HL-60/S4 treated with phorbol 12-myristate 13-acetate at 8.2 ng/mL for 4 days and 3 days (cell line): ENCODE measurements around the gene C3orf20.

Source experiments
- in situ Hi-C: fragments of 300-500 bp; cut with MboI; formaldehyde crosslinking; loops from 2 replicates; pipeline ENCODE4 v1.15.0; 2022; ENCODE audit warnings: low sequenced_read_pairs

Gene C3orf20

DNA sequence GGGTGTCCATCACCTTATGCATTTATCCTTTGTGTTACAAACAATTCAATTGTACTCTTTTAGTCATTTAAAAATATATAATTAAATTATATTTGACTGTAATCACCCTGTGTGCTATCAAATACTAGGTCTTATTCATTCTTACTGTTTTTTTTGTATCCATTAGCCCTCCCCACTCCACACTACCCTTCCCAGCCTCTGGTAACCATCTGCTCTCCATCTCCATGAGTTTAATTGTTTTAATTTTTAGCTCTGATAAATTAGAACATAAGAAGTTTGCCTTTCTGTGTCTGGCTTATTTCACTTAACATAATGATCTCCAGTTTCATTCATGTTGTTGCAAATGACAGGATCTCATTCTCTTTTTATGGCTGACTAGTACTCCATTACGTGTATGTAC, 16.8 kb downstream of the C3orf20 start:
- in situ Hi-C loops = loop anchor here (25.0 kb wide), 1 partner anchor 221 kb away; no protein-coding TSS in a partner anchor

DNA sequence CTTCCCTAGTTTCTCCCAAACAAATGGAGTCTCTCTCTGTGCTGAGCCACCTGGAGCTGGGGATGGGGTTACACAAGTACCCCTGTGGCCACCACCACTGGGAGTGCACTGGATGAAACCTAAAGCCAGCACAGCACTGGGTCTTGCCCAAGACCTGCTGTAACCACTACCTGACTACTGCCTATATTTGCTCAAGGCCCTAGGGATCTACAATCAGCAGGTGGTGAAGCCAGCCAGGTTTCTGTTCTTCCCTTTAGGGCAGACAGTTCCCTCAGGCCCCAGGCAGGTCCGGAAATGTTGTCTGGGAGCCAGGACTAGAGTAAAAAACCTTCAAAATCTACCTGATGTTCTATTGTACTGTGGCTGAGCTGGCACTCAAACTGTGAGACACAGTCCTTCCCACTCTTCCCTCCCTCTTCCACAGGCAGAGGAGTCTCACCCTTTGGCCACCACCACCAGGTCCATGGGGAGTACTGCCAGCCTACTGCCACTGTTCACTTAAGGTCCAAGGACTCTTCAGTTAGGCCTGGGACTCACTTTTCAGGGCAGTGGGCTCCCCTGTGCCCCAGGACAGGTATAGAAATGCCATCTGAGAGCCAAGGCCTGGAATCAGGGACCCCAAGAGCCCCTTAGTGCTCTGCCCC, 23.8 kb downstream of the C3orf20 start:
- in situ Hi-C loops = loop anchor here (25.0 kb wide), 1 partner anchor 214 kb away; no protein-coding TSS in a partner anchor

GRCh38 chr3:14699643-14700042, 24.7 kb downstream of the C3orf20 start:
- in situ Hi-C loops = loop anchor here (25.0 kb wide), 1 partner anchor 213 kb away; no protein-coding TSS in a partner anchor

- in situ Hi-C loops = no loop called here
Measured at GRCh38 chr3:14700891-14701290, 25.9 kb downstream of the C3orf20 start.

DNA sequence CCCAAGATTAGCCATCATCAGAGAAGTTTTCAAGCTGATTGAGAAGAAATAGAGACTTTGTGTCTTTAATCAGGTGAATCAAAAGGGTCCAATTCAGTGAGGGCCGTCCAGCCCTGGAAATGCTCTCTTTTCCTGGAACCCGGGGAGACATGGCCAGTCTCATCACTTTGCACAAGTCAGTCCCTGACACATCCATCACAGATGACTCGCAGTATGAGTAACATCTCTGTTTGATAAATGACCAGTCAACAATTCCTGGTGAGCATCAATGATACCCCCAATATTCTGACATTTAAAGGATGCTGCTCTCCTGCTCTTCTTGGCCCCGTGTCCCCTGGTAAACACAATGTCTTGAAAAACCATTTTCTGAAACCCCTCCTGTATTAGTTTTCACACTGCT, 26.7 kb downstream of the C3orf20 start:
- in situ Hi-C loops = no loop called here

- in situ Hi-C loops = no loop called here
Measured at GRCh38 chr3:14703128-14703750, 28.3 kb downstream of the C3orf20 start.

- in situ Hi-C loops = no loop called here
Measured at GRCh38 chr3:14703791-14704190, 28.9 kb downstream of the C3orf20 start.

DNA sequence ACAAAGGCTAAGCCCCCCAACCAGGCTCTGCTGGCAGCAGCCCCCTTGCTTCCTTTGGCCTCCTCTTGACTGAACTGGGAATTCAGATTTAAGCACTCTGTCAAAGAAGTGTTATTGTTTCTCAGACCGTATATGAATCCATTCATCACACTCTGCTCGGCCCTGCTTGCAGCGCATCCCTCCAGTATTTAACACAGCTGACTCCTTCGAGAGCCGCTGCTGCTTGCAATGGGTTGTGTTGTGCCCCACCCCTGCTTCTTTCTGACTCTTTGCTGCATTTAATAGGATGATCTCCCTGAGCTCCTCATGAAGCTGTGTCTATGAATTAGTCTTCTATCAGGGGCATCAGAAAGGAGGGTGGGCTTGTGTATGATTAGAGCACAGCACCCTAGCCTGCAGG, 31.2 kb downstream of the C3orf20 start:
- in situ Hi-C loops = no loop called here

GRCh38 chr3:14716591-14716990, 41.6 kb downstream of the C3orf20 start:
- in situ Hi-C loops = no loop called here

DNA sequence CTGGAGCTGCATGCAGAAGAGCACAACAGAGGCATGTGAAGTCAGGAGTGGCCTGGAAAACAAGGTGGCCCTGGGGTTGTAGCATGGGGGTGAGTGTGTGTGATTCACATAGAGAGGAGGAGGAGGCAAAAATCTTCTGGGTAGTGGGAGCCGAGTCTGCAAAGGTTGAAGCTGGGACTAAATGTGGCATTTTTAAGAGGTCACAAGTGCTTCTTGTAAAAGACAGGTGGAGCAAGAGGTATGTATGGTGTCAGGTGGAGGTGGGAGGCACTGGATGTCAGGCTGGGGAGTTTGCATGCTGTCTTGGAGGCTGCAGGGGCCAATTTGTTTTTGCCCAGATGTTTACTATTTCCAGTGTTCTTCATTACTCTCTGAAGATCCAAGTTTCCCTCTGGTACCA, 42.4 kb downstream of the C3orf20 start:
- in situ Hi-C loops = no loop called here

- in situ Hi-C loops = no loop called here
Measured at GRCh38 chr3:14718539-14718938, 43.6 kb downstream of the C3orf20 start.

DNA sequence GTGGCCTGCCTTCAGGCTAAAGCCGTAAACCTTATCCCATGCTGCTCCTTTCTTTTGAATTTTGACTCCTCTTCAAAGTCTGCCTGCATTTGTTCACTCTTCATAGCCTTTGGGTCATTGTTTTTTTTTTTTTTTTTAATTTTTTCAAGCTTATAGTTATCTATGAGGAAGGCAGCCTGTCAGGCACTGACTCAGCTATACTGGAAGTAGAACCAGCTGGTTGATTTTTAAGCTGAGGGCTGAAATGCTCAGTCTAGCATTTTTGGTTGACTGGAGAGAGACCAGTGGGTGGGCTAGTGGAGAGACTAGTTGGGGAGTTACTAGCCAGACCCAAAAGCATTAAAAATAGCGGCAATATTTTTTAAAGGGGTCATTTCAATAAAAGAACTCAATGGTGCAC, 44.1 kb downstream of the C3orf20 start:
- in situ Hi-C loops = no loop called here

- in situ Hi-C loops = no loop called here
Measured at GRCh38 chr3:14721126-14721864, 46.4 kb downstream of the C3orf20 start.

GRCh38 chr3:14725013-14725412, 50.1 kb downstream of the C3orf20 start:
- in situ Hi-C loops = no loop called here

DNA sequence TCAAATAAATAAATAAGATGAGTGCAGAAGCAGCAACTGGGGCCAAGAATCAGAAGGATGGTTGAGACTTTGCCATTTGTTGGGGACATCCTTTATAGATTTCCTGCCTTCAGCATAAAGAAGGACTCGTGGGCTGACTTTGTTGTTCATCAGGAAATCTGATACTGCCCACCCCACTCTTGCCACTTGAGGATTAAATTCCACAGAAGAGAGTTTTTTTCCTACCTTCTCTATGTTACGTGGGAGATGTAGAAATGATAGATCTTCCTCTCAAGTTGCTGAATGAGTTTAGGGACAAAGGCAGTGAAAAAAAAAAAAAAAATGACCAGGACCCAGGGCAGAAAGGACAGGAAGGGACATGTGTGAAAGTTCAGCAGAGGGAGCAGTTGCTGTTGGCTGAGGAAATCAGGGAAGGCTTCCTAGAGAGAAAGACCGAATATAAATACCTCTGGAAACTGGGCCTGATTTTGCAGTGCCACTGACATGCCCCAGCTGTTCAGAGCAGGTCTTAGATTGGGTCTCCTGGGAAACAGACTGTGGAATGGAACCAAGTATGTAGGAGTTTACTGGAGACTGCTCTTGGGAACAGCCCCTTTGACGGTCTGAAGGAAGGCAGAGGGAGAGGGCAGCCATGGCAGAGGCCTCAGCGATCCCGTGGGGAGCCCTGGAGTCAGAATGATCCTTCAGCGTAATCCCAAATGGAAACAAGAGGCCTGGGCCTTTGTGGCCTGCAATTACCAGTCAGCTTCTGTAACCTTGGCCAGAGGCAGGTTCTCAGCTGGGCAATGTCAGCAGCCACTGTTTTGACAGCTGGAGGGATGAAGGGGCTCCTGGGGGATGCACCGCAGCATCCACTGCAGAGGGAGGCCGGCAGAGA, 50.9 kb downstream of the C3orf20 start:
- in situ Hi-C loops = no loop called here

DNA sequence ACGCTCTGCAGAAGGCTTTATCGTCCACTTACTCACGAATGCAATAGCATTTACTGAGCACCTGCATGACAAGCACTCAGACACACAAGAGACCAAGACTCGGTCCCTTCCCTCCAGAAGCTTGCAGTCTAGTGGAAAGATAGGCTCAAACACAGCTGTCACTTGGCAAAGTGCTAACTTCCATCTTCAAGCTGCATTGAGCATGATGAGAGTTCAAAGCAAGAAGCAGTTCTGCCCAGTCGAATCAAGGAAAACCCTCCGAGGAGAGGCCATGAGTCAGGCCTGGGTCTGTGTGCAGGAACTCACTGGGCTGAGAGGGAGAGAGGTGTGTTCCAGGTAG, 51.5 kb downstream of the C3orf20 start:
- in situ Hi-C loops = no loop called here

- in situ Hi-C loops = no loop called here
Measured at GRCh38 chr3:14728113-14728512, 53.2 kb downstream of the C3orf20 start.

DNA sequence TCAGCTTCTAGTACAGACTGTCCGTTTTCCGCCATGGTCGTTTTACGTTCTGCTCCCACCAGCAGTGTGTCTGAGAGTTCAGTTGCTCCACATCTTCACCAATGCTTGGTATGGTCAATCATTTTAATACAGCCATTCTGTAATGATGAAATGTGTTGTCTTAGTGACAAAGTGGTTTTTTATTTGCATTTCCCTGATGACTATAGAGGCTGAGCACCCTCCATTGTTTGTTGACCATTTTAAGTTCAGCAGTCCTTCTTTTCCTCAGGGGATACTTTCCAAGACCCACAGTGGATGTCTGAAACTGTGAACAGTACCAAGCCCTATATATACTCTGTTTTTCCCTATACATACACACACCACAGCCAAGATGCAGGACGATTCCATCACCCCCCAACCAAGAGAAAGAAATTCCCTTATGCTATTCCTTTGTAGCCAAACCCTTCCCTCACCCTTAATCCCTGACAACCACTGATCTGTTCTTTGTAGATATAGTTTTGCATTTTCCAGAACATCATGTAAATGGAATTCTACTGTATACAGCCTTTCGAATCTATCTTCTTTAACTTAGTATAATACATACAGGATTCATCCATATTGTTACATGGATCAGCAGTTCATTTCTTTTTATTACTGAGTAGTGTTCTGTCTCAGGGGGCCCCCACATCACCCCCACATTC, 55.9 kb downstream of the C3orf20 start:
- in situ Hi-C loops = no loop called here

DNA sequence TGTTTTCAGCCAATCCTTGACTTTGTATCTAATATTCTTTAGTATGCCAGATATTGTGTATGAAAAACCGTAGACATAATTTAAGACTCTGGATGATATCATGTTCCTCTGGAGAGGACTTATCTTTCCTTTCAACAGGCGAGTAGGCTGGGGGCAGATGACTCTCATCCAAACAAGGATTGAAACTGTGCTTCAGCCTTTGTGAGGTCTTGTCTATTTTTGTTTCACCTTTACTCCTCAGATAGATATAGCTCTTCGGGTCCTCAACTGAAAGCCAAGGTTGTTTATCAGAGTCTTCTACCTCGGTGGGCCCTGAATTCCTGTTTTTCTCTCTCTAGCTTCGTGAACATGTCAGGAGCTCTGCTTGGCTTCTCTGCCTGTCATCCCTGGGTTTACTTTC, 66.0 kb downstream of the C3orf20 start:
- in situ Hi-C loops = no loop called here

GRCh38 chr3:14741510-14741909, 66.6 kb downstream of the C3orf20 start:
- in situ Hi-C loops = no loop called here

GRCh38 chr3:14744556-14744955, 69.6 kb downstream of the C3orf20 start:
- in situ Hi-C loops = no loop called here
